SK-N-SH (cell line): ENCODE data around the gene UBL7.

ENCODE experiments used
- CTCF ChIP-seq: fragments of 200-600 bp; sonication (generic); IDR thresholded peaks from 2 replicates; pipeline ENCODE4 v1.6.1; 2017; ENCODE audit warnings: antibody characterized with exemption, mild to moderate bottlenecking, moderate library complexity
- ELF1 ChIP-seq: IDR thresholded peaks from 2 replicates; pipeline ENCODE4 v1.4.0; 2012
- JUND ChIP-seq: IDR thresholded peaks from 2 replicates; pipeline ENCODE4 v1.4.0; 2012
- MEF2A ChIP-seq: IDR thresholded peaks from 2 replicates; pipeline ENCODE4 v1.4.0; 2012; ENCODE audit warnings: low read depth, borderline replicate concordance
- NRF1 ChIP-seq: IDR thresholded peaks from 2 replicates; pipeline ENCODE4 v1.6.1; 2012; ENCODE audit warnings: low read depth, mild to moderate bottlenecking, low read length
- RCOR1 ChIP-seq: fragments of 150-350 bp; IDR thresholded peaks from 2 replicates; pipeline ENCODE4 v1.6.1; 2017; ENCODE audit warnings: antibody characterized with exemption, low read length
- SMC3 ChIP-seq: IDR thresholded peaks from 2 replicates; pipeline ENCODE4 v1.6.1; 2012; ENCODE audit warnings: low read depth, low read length, improper control_type of control experiment
- TAF1 ChIP-seq: IDR thresholded peaks from 2 replicates; pipeline ENCODE4 v1.6.1; 2012; ENCODE audit warnings: low read depth, mild to moderate bottlenecking, low read length, moderate library complexity, borderline replicate concordance
- YY1 ChIP-seq: IDR thresholded peaks from 2 replicates; pipeline ENCODE4 v1.4.0; 2012; ENCODE audit warnings: low read depth, mild to moderate bottlenecking
- TF ChIP-seq, protein P1 (sequence below): IDR thresholded peaks from 2 replicates; pipeline ENCODE4; 2012
- TF ChIP-seq, protein P2 (sequence below): fragments of 150-350 bp; IDR thresholded peaks from 2 replicates; pipeline ENCODE4 v1.6.1; 2017; ENCODE audit warnings: antibody characterized with exemption, low read length, low read depth, borderline replicate concordance

DNA sequence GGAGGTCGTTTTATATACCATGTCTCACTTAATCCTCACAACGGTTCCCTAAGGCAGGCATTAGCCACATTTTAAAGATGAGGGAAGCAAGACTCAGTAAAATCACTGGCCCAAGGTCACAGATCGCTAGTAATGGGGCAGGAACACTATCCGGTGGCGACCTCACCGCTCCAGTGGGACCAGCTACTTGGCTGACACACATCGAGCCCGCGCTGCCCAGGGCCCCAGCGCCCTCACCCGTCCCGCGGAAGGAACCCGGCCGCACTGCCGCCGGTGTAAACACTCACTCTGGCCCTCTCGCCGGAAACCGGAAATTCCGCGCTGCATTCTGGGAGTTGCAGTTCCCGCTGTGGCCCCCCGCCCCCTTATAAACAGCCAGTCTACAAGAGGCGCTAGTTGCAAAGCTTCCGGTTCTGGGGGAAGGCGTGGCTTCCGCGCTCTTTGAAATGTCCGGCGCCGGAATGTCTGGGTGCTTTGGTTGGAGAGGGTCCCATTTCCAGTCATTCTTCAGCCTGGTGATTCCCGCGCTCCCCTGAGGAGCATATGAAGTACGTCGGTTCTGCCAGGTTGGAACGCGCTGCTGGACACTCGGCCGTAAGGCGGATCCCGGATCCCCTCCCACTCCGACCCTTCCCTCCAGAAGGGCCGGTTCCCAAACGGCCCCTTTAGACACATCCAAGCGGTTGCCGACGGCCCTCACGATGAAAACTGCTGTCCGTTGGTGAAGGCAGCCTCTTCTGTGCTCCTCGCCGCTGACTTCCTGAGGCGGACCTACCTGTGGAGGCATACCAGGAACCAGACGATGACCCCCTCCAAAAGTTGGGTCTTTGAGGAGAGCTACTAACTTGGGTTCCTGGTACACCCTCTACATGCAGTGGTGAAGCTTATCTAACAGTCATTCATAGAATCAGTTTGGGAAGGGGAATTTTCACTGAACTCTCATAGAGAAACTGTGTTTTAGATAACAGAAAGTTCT lies at the start of gene UBL7:
- TF ChIP-seq CTCF: peak; percentile 27; the same call in 1 of the 2 replicates
- TF ChIP-seq, protein P1, sequence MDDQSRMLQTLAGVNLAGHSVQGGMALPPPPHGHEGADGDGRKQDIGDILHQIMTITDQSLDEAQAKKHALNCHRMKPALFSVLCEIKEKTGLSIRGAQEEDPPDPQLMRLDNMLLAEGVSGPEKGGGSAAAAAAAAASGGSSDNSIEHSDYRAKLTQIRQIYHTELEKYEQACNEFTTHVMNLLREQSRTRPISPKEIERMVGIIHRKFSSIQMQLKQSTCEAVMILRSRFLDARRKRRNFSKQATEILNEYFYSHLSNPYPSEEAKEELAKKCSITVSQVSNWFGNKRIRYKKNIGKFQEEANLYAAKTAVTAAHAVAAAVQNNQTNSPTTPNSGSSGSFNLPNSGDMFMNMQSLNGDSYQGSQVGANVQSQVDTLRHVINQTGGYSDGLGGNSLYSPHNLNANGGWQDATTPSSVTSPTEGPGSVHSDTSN: peak; percentile 33; the same call in 1 of the 2 replicates
- TF ChIP-seq NRF1: no peak
- TF ChIP-seq SMC3: no peak; the same call in 1 of the 2 replicates
- TF ChIP-seq, protein P2, sequence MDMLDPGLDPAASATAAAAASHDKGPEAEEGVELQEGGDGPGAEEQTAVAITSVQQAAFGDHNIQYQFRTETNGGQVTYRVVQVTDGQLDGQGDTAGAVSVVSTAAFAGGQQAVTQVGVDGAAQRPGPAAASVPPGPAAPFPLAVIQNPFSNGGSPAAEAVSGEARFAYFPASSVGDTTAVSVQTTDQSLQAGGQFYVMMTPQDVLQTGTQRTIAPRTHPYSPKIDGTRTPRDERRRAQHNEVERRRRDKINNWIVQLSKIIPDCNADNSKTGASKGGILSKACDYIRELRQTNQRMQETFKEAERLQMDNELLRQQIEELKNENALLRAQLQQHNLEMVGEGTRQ: no peak
- TF ChIP-seq JUND: no peak
- TF ChIP-seq YY1: peak; percentile 52; the same call in 1 of the 2 replicates
- TF ChIP-seq TAF1: peak; percentile 98
- TF ChIP-seq ELF1: peak; percentile 98
- TF ChIP-seq RCOR1: peak; percentile 29; the same call in 1 of the 2 replicates
- TF ChIP-seq MEF2A: no peak
